Activated naive CD4-positive, alpha-beta T cell treated with anti-CD3 and anti-CD28 coated beads for 36 hours (primary cell): ENCODE data around the gene TPT1. TPM values are rescaled to one million over a fixed set of nuclear protein-coding genes. Genes with fewer than 3 reads are reported as not detected.
"Not testable (repeated sequence)": the region's sequence is repeated elsewhere in the genome, so short reads cannot be mapped to it uniquely, and the experiment has no call there.

Experiments used
- CTCF ChIA-PET: fragments of 350-600 bp; sonication (Branson Sonifier 250); formaldehyde crosslinking; loops from one replicate; lab custom pipeline; 2021; ENCODE audit warnings: antibody characterized with exemption; lab: Charles Lee
- DNase-seq: peaks from one replicate; pipeline ENCODE4 v3.0.0-alpha.2; 2020
- H3K27ac Mint-ChIP-seq: one replicate; pipeline ENCODE4 v1.8.0; 2021; ENCODE audit warnings: mild to moderate bottlenecking, mixed read lengths
- H3K27me3 Mint-ChIP-seq: one replicate; pipeline ENCODE4 v1.8.0; 2021; ENCODE audit warnings: low read depth, mixed read lengths
- H3K36me3 Mint-ChIP-seq: one replicate; pipeline ENCODE4 v1.8.0; 2021; ENCODE audit warnings: low read depth, mixed read lengths
- H3K4me1 Mint-ChIP-seq: one replicate; pipeline ENCODE4 v1.8.0; 2021; ENCODE audit warnings: low read depth, mixed read lengths
- H3K4me3 Mint-ChIP-seq: one replicate; pipeline ENCODE4 v1.8.0; 2021; ENCODE audit warnings: mild to moderate bottlenecking, moderate library complexity, mixed read lengths
- H3K9me3 Mint-ChIP-seq: one replicate; pipeline ENCODE4 v1.8.0; 2021; ENCODE audit warnings: mixed read lengths
- intact Hi-C: fragments of 100-400 bp; cut with micrococcal nuclease; formaldehyde crosslinking; loops from one replicate; pipeline ENCODE4 v1.15.1; 2023
- total RNA-seq, 2 experiments: library from RNA; stranded (reverse); gene quantifications; one replicate each; pipeline ENCODE4 v1.2.3, GENCODE V29; 2021

The TPT1 gene
- total RNA-seq, 2 experiments from 2014 or later: 3,331 to 3,631 TPM

- intact Hi-C loops: loop anchor here (5.0 to 10.0 kb wide), 2 partner anchors 33 to 930 kb away; no protein-coding TSS in a partner anchor
- DNase-seq: no peak
- Mint-ChIP-seq H3K27me3 (no peaks in the 10 kb centered on the region), H3K4me1 (peaks cover 55% of the 10 kb centered on the region), H3K9me3 (peaks cover 6% of the 10 kb centered on the region), H3K4me3 (no peak overlapping the region), H3K27ac (peak overlapping the region; percentile 37), H3K36me3 (peaks cover 28% of the 10 kb centered on the region)
- CTCF ChIA-PET: no interaction called here
Measured at GRCh38 chr13:45364876-45365557, 24.0 kb upstream of the TPT1 start.

GRCh38 chr13:45362939-45363338 lies 22.0 kb upstream of the TPT1 start:
- no peak for DNase-seq
- Mint-ChIP-seq H3K36me3 (peaks cover 30% of the 10 kb centered on the region), H3K9me3 (peaks cover 6% of the 10 kb centered on the region), H3K27me3 (no peaks in the 10 kb centered on the region), H3K27ac (no peak overlapping the region), H3K4me1 (peaks cover 43% of the 10 kb centered on the region), H3K4me3 (no peak overlapping the region)
- CTCF ChIA-PET: no interaction called here
- intact Hi-C loops: loop anchor here (10.0 kb wide), 1 partner anchor 932 kb away; no protein-coding TSS in a partner anchor

- H3K36me3 Mint-ChIP-seq: peaks cover 35% of the 10 kb centered on the region
- H3K27me3 Mint-ChIP-seq: no peaks in the 10 kb centered on the region
- CTCF ChIA-PET: interaction anchor here (0.7 to 1.9 kb wide), 2 partner anchors 10 to 157 kb away, joined by 4 read pairs; no protein-coding TSS in a partner anchor
- peaks cover 6% of the 10 kb centered on the region for H3K9me3 Mint-ChIP-seq
- H3K4me3 Mint-ChIP-seq: no peak overlapping the region
- peaks cover 38% of the 10 kb centered on the region for H3K4me1 Mint-ChIP-seq
- peak overlapping the region; percentile 36 for H3K27ac Mint-ChIP-seq
- no peak for DNase-seq
- intact Hi-C loops: loop anchor here (10.0 kb wide), 1 partner anchor 933 kb away; no protein-coding TSS in a partner anchor
Measured at GRCh38 chr13:45361596-45362206, 20.7 kb upstream of the TPT1 start.

- Mint-ChIP-seq H3K36me3 (peaks cover 27% of the 10 kb centered on the region), H3K4me1 (peaks cover 15% of the 10 kb centered on the region), H3K27ac (peak overlapping the region; percentile 37), H3K4me3 (no peak overlapping the region), H3K9me3 (no peaks in the 10 kb centered on the region), H3K27me3 (no peaks in the 10 kb centered on the region)
- intact Hi-C loops: no loop called here
- no peak for DNase-seq
- CTCF ChIA-PET: interaction anchor here (0.6 to 2.3 kb wide), 5 partner anchors 13 to 244 kb away, joined by 3 to 9 read pairs (median 3); no protein-coding TSS in a partner anchor
Measured at GRCh38 chr13:45356966-45357672, 16.1 kb upstream of the TPT1 start.

- intact Hi-C loops: no loop called here
- no peaks in the 10 kb centered on the region for H3K27me3 Mint-ChIP-seq
- no peak overlapping the region for H3K27ac Mint-ChIP-seq
- H3K4me1 Mint-ChIP-seq: peaks cover 10% of the 10 kb centered on the region
- peaks cover 26% of the 10 kb centered on the region for H3K36me3 Mint-ChIP-seq
- H3K9me3 Mint-ChIP-seq: no peaks in the 10 kb centered on the region
- no peak for DNase-seq
- CTCF ChIA-PET: interaction anchor here (0.6 to 0.7 kb wide), 3 partner anchors 43 to 400 kb away, joined by 3 to 4 read pairs (median 3); no protein-coding TSS in a partner anchor
- H3K4me3 Mint-ChIP-seq: no peak overlapping the region
Measured at GRCh38 chr13:45353895-45354294, 12.9 kb upstream of the TPT1 start.

- Mint-ChIP-seq H3K4me1 (peaks cover 9% of the 10 kb centered on the region), H3K9me3 (no peaks in the 10 kb centered on the region), H3K27ac (no peak overlapping the region), H3K27me3 (no peaks in the 10 kb centered on the region), H3K4me3 (no peak overlapping the region), H3K36me3 (peaks cover 22% of the 10 kb centered on the region)
- no peak for DNase-seq
- intact Hi-C loops: no loop called here
- CTCF ChIA-PET: interaction anchor here (1.1 kb wide), 1 partner anchor 10 kb away, joined by 3 read pairs; no protein-coding TSS in a partner anchor
Measured at GRCh38 chr13:45352031-45352430, 11.0 kb upstream of the TPT1 start.

- DNase-seq: no peak
- Mint-ChIP-seq H3K27ac (no peak overlapping the region), H3K27me3 (no peaks in the 10 kb centered on the region), H3K36me3 (peaks cover 19% of the 10 kb centered on the region), H3K9me3 (no peaks in the 10 kb centered on the region), H3K4me3 (no peak overlapping the region), H3K4me1 (peaks cover 3% of the 10 kb centered on the region)
- intact Hi-C loops: no loop called here
- CTCF ChIA-PET: interaction anchor here (1.7 kb wide), 1 partner anchor 21 kb away, joined by 7 read pairs; no protein-coding TSS in a partner anchor
Measured at GRCh38 chr13:45350152-45350551, 9.2 kb upstream of the TPT1 start.

GRCh38 chr13:45349438-45349837 lies 8.5 kb upstream of the TPT1 start:
- CTCF ChIA-PET: interaction anchor here (0.6 to 1.7 kb wide), 2 partner anchors 22 to 37 kb away, joined by 3 to 7 read pairs; no protein-coding TSS in a partner anchor
- H3K4me1 Mint-ChIP-seq: peaks cover 3% of the 10 kb centered on the region
- intact Hi-C loops: no loop called here
- no peak overlapping the region for H3K27ac Mint-ChIP-seq
- no peak for DNase-seq
- no peaks in the 10 kb centered on the region for H3K27me3 Mint-ChIP-seq
- H3K9me3 Mint-ChIP-seq: no peaks in the 10 kb centered on the region
- peaks cover 22% of the 10 kb centered on the region for H3K36me3 Mint-ChIP-seq
- H3K4me3 Mint-ChIP-seq: no peak overlapping the region

- not testable (repeated sequence) for H3K4me3 Mint-ChIP-seq, DNase-seq, H3K9me3 Mint-ChIP-seq, H3K27me3 Mint-ChIP-seq, H3K27ac Mint-ChIP-seq
- intact Hi-C loops: loop anchor here (5.0 kb wide), 1 partner anchor 1208 kb away; the partner anchor contains the start of gene LRCH1
- peaks cover 31% of the 10 kb centered on the region for H3K36me3 Mint-ChIP-seq
- CTCF ChIA-PET: interaction anchor here (1.3 kb wide), 1 partner anchor 14 kb away, joined by 3 read pairs; no protein-coding TSS in a partner anchor
- H3K4me1 Mint-ChIP-seq: peaks cover 17% of the 10 kb centered on the region
Measured at GRCh38 chr13:45344064-45344463, 3.1 kb upstream of the TPT1 start.

- not testable (repeated sequence) for DNase-seq, H3K9me3 Mint-ChIP-seq, H3K4me3 Mint-ChIP-seq, H3K27me3 Mint-ChIP-seq, H3K27ac Mint-ChIP-seq
- CTCF ChIA-PET: interaction anchor here (1.3 kb wide), 1 partner anchor 15 kb away, joined by 3 read pairs; no protein-coding TSS in a partner anchor
- intact Hi-C loops: loop anchor here (5.0 kb wide), 1 partner anchor 1209 kb away; the partner anchor contains the start of gene LRCH1
- Mint-ChIP-seq H3K4me1 (peaks cover 27% of the 10 kb centered on the region), H3K36me3 (peaks cover 40% of the 10 kb centered on the region)
Measured at GRCh38 chr13:45343102-45343501, 2.1 kb upstream of the TPT1 start.

GRCh38 chr13:45342668-45343067 lies 1.7 kb upstream of the TPT1 start:
- not testable (repeated sequence) for H3K27ac Mint-ChIP-seq, DNase-seq, H3K9me3 Mint-ChIP-seq, H3K27me3 Mint-ChIP-seq, H3K4me3 Mint-ChIP-seq
- CTCF ChIA-PET: interaction anchor here (0.6 to 1.8 kb wide), 2 partner anchors 25 to 29 kb away, joined by 3 to 11 read pairs; no protein-coding TSS in a partner anchor
- Mint-ChIP-seq H3K4me1 (peaks cover 31% of the 10 kb centered on the region), H3K36me3 (peaks cover 42% of the 10 kb centered on the region)
- intact Hi-C loops: loop anchor here (5.0 kb wide), 1 partner anchor 1210 kb away; the partner anchor contains the start of gene LRCH1
